ENCODE data around the gene MSX1. TPM values are rescaled to one million over a fixed set of nuclear protein-coding genes. Genes with fewer than 3 reads are reported as not detected.
"Not testable (repeated sequence)": the region's sequence is repeated elsewhere in the genome, so short reads cannot be mapped to it uniquely, and the experiment has no call there.

MSX1 gene
- 6.3 TPM in 2 replicates for total RNA-seq (2014; rRNA removed; shearing (Covaris generic))
- polyA plus RNA-seq (2014; cell fraction: nucleus; rRNA removed), result 15.0 and 18.7 TPM in 2 replicates

DNA sequence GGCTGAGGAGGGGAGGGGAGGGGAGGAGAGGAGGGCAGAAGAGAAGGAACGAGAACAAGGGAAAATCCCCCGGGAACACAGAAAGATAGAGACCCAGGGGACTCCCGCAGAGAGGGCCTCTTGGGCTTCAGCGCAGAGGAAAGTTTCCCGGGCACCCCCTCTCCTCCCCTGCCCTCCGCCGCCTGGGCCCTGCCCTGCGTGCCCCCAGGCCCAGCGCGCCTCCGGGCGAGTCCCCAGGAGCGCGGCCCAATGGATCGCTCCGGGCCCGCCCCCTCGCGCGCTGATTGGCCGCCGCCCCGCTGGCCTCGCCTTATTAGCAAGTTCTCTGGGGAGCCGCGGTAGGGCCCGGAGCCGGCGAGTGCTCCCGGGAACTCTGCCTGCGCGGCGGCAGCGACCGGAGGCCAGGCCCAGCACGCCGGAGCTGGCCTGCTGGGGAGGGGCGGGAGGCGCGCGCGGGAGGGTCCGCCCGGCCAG, at the start of gene MSX1:
TSS of gene MSX1 (plus strand) at position 341 of the 474 bp plus-strand sequence. CDS start 235 bp downstream, outside the sequence.
- DNase-seq (ENCODE audit: extremely low read depth, low read depth), result peak; percentile 61

DNA sequence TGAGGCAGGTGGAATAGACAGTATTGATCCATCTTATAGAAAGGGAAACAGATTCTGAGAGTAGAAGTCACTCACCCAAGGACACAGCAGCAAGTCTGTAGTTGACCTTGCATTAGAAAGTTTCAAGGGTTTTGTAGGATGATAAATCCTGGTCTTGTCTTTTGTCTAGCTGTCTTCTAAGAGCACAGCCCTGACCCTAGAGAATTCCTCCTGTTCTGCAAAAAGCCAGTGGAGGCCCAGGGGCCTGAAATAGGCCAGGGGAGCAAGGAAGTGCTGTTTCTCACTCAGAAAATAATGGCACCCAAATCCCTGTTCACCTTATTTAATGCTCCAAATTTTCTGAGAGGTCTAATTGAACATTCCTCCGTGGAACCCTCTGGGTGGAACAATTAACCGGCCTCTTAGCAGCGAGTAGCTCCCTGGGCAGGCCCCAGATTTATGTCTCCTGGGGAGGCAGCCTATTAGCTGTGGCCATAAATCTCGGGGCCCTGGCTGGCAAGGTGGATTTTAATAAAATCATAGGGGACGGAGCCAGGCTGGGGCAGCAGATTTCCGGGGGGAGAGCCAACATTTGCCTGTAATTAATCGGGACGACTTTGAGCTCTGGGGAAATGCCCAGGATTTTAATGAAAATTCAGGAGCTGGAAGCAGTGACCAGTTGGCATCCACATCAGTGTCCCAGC, 49.2 kb upstream of the MSX1 start:
- no peak for DNase-seq (ENCODE audit: extremely low read depth, low read depth)

DNA sequence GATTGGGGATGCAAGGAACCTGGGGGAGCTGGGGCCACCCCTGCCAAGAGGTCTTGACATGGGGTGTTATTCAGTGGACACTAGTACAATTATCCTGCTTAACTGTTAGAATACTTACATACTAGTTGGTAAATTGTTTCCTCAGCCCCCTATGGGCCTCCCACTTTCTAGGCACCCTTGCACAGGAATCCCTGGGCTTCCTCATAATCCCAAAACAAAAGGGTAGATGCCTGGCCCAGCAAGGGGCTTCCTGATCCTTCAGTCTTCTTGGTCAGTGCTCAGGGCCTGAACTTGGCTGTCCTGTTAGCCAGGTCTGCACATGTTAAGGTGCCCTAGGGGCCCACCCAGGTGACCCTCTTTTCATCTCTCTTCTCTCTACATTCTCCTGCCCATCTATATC, 48.7 kb upstream of the MSX1 start:
- no peak for DNase-seq (ENCODE audit: extremely low read depth, low read depth)

DNA sequence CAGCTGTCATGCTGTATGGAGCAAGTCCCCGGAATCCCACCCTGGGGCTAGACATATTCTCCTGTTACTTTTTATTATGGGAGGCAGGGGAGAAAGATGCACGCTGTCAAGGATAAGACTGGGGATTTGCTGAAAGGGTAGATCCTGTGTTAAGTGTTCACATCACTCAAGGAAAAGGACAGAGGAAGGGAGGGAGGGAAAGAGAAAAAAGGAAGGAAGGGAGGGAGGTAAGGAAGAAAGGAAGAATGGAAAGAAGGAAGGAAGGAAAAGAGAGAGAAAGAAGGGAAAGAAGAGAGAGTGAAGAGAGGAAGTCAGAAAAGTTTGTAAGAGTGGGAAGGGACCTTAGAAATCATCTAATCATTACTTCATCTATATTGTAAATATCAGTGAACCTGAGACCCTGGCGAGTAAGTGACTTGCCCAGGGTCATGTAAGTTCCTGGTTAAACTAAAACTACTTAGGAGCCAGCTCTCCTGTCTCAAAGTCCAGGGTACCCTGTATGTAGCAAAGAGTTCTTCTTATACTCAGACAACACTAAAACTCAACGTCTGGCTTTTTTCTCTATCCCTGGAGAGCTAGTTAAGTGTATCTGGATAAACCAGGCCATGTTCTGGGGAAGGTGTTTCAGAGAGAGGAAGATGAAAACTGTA, 47.2 kb upstream of the MSX1 start:
- DNase-seq (ENCODE audit: extremely low read depth, low read depth), result no peak

DNA sequence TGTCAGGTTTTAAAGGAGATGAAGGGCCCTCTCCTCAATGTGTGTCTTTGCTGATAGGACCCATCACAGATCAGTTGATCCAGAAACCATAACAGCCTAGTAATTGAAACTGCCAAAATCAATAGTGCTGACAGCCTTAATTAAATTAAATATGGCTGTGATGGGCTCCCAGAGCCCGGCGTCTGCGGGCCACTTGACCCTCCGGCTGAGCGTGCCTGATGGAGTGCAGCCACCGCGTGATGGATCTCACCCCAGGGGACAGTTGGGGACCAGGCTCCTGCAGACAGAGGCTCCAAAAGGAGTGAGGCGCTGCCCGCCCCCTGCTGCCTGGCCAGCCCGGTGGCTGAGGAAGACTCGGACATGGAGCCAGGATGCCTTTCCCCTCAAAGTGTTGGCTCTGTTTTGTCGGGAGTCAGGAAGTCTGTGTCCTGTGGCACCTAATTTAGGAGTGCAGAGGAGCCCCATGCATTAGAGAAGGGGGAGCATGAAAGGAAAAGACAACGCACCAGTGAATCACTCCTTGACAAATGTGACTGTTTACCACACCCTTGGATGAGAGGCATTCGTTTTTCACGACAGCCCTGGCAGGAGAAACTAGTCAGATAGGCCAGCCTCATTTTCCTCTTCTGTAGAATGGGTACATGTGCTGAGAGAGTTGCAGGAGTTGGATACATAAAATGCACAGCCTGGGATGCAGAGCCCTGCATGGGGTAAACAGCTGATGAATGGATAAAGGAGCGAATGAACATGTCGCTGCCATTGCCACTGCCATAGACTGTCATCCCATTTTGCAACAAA, 40.9 kb upstream of the MSX1 start:
- no peak for DNase-seq (ENCODE audit: extremely low read depth, low read depth)

DNA sequence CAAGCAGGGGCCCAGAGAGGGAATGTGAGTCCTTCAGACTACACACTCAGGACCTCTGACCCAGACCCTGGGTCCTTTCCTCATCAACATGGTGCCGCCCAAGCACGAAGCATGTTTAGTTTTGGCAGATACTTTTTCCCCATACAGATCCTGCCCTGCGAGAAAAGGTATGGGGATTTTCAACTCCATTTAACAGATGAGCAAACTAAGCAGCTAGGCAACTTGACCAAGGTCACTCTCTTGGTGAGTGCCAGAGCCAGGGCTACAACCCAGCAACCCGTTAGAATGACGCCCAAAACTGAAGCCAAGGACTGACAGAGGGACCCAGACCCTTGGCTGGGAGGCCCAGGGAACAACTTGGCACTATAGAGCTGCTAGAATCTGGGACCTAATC, 40.3 kb upstream of the MSX1 start:
- DNase-seq (ENCODE audit: extremely low read depth, low read depth), result no peak

DNA sequence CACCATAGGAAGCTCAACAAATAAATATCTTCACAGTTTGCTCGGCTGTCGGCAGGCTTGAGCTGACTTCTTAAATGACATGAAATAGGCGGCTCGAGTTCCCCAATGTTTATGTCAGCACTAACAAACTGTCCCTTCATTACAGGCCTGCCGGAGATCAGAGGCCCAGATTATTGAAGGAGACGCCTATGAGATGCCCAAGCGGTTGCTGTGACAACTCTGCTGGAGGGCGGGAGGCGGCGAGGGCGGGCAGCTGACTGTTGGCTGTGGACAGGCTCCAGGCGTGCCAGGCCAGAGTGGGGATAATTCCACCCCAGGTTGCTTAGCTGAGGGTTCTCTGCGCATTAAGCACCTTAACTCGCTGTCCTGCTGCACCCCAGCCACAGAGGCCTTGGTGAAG, 39.2 kb upstream of the MSX1 start:
- DNase-seq (ENCODE audit: extremely low read depth, low read depth), result no peak

DNA sequence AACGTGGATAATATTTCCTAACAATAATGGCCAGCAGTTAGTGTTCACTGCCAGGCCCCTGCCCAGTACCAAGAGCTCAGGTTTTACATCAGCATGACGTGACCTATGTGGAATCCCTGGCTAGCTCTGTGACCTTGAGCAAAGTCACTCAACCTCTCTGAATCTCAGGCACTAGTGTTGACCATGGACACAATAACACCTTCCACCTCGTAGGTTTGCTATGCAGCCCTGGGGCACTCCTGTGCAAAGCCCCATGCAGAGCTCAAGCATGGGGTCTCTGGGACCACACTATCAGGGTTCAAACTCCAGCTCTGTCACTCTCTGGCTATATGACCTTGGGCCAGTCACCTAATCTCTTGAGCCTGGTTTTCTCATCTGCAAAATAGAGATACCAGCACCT, 38.7 kb upstream of the MSX1 start:
- no peak for DNase-seq (ENCODE audit: extremely low read depth, low read depth)

DNA sequence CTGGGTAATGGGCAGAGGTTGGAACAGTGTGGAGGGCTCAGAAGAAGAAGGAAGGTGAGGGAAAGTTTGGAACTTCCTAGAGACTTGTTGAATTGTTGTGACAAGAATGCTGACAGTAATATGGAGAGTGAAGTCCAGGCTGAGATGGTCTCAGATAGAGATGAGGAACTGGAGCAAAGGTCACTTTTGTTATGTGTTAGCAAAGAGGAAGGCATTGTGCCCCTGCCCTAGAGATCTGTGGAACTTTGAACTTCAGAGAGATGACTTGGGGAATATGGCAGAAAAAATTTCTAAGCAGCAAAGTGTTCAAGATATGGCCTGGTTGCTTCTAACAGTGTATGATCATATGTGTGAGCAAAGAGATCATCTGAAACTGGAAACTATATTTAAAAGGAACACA, 37.9 kb upstream of the MSX1 start:
- DNase-seq (ENCODE audit: extremely low read depth, low read depth), result no peak

DNA sequence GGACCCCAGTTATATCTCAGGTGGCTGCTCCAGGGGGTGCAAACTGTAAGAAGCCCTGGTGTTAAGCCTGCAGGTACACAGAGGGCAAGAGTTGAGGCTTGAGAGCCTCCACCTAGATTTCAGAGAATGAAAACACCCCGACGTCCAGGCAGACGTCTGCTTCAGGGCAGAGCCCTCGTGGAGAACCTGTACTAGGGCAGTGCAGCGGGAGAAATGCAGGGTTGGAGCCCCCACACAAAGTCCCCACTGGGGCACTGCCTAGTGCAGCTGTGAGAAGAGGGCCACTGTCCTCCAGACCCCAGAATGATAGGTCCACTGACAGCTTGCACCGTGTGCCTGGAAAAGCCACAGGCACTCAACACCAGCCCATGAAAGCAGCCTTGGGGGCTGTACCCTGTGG, 37.2 kb upstream of the MSX1 start:
- not testable (repeated sequence) for DNase-seq (ENCODE audit: extremely low read depth, low read depth)

DNA sequence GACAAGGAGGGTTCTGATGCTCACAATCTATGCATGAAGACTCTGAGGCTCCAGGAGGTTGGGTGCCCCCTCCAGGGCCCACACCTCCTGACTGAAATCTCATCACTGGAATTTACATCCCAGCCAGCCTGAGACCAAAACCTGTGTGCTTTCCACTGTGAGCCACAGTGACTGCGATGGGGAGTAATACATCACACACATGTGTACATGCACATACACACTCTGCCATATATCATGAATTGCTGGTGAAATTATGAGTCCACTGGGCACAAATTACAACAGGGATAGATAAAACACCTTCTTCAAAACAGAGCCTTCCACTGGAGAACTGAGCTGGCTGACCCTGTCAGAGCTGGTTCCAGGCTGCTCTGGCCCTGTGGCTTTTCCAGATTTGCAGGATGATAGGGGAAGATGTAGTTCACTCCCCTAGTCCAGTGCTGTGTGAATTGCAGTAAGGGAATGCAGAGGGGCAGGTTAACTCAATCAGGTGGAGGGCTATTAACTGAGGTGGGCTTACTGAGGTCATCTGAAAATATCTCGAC, 35.8 kb upstream of the MSX1 start:
- DNase-seq (ENCODE audit: extremely low read depth, low read depth), result no peak

DNA sequence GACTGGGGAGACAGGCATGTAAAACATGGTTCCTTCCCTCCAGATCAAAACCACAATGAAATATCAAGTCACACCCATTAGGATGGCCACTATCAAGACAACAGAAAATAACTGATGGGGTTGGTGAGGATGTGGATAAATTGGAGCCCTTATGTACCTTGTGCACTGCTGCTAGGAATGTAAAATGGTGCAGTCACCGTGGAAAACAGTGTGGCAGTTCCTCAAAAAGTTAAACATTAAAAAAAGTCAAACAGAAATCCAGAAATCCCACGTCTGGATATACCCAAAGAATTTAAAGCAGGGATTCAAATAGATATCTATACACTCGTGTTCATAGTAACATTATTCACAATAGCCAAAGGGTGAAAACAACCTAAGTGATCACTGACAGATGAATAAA, 35.2 kb upstream of the MSX1 start:
- DNase-seq (ENCODE audit: extremely low read depth, low read depth), result no peak

DNA sequence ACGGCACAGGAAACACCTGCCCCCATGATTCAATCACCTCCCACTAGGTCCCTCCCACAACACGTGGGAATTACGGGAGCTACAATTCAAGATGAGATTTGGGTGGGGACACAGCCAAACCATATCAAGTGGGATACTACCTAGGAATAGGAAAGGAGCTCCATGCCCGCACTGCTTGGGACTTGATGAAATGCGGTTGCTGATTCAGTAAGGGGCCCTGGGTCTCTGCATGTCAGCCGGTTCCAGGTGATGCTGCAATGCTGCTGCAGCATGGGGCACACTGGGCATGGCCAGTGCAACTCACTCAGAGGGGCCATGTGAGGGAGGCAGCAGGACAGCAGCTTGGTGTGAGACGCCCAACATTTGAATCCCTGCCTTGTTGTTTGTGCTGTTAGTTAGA, 34.0 kb upstream of the MSX1 start:
- DNase-seq (ENCODE audit: extremely low read depth, low read depth), result no peak

DNA sequence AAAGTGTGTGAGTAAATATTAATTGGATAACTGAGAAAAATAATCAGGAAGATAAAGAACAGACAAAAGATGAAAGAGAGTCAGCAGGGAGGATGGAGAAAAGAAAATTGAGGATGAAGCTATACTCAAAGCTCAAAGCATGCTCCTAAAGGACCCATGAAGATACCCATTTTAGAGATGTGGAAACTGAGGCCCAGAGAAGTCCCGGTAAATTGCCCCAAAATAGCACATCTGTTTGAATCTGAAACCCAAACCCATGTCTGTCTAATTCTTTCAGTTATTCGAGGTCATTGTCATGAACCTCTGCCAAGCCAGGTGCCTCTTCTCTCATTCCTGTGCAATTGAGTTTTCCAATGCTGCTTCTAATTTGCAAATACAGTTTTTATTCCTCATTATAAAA, 29.6 kb upstream of the MSX1 start:
- no peak for DNase-seq (ENCODE audit: extremely low read depth, low read depth)

DNA sequence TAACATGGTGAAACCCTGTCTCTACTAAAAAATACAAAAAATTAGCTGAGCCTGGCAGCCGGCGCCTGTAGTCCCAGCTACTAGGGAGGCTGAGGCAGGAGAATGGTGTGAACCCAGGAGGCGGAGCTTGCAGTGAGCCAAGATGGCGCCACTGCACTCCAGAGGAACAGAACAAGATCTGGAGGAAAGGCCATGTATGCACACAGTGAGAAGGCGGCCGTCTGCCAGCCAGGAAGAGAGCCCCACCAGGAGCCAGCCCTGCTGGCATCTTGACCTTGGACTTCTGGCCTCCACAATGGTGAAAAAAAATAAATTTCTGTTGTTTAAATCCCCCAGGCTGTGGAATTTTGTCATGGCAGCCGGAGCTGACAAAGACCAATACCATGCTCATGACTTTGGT, 28.2 kb upstream of the MSX1 start:
- DNase-seq (ENCODE audit: extremely low read depth, low read depth), result no peak

DNA sequence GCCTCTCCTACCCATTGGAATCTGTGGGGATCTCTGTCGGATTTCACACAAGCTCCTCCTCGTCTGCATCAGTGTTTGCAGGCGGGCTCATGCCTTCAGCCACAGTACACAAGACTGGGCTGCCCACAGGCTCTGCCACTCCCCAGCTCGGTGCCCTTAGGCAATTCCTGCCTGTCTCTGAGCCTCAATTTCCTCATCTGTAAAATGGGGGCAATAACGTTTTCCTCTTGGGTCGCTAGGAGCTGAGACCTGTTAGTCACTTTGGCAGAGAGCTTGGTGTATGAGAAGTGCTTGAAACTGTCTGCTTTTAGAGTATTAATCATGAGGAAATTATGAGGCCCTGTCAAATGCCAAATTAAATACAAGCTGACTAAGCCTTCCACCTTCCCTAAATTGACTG, 27.6 kb upstream of the MSX1 start:
- no peak for DNase-seq (ENCODE audit: extremely low read depth, low read depth)

DNA sequence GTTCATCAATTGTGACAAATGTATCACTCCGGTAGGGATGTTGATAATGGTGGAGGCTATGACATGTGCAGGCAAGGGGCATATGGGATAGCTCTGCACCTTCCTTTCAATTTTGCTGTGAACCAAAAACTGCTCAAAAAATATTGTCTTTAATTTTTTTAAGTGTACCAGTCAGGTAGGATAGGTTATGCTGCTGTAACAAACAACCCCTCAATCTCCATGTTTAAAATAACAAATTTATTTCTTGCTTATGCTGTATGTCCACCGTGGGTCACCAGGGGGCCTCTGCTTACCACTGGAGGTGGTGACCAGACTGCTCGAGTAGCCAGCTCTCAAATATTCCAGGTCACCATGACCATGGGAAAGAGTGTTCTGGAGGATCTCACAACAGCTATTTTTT, 23.4 kb upstream of the MSX1 start:
- no peak for DNase-seq (ENCODE audit: extremely low read depth, low read depth)

DNA sequence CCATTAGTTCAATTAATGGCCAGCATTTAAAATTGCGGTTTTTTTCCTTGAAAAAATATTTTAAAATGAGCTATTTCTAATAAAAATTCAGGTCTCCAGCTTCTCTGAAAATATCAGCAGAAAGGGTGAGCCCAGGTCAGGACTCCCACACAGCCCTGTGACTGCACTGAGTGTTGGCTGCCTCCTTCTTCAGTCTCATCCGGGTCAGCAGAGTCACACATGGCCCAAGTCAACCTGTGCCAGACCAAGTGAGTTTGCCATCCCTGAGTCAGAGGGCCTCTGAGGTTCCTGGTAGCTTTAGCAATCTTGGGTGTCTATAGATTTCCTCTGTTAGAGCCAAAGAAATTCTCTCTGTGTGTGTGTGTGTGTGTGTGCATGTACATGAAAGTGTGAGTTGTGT, 22.1 kb upstream of the MSX1 start:
- no peak for DNase-seq (ENCODE audit: extremely low read depth, low read depth)

DNA sequence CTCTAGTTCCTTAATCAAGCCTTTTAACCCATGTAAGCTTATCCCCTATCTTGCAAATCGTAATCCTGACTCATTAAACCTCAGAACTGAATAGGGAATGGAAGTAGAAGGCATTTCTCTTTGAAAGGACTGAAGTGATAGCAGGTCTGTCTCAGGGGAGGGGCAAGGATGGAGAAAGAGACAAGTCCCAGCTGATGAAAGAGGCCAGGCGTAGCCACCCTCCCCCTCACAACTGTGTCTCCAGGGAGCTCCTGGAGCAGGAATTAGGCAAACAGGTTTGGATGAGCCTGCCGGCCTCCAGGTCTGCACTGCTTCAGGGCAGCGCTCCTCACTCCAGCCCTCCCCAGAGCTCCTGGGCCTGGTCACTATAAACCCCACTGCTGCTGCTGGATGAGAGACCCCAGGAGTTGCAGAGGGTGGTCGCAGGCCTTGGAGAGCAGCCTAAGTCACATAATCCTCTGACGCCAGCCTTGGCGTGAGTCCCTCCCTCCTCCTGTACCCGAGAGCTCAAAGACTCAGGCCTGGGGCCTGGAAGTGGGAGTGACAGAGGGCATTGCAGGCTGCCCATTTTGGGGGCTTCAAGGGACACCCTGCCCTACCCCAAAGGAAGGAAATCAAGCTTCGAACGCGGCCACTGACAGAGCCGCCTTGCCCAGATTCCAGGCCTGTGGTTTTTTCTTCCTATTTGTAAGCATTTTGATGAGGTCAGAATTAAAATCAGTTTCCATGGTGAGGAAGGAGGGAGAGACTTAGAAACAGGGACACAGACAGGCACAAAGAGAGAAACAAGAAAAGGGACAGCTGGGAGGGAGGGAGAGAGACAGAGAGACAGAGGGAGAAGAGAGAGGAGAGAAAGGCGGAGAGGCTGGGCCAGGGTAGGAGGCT, 21.2 kb upstream of the MSX1 start:
- DNase-seq (ENCODE audit: extremely low read depth, low read depth), result no peak
